Mucosa of stomach (tissue), 1 donor: Measurements from ENCODE around the gene GNAL.

ENCODE experiments used
- H3K27me3 ChIP-seq: one replicate; pipeline ENCODE4 v1.7.0; 2013; ENCODE audit warnings: mild to moderate bottlenecking, low read length; ENCODE audit not compliant: control insufficient read depth, insufficient read depth
- H3K36me3 ChIP-seq: one replicate; pipeline ENCODE4 v1.7.0; 2013; ENCODE audit warnings: low read length; ENCODE audit not compliant: control insufficient read depth, insufficient read depth
- H3K4me1 ChIP-seq: one replicate; pipeline ENCODE4 v1.7.0; 2013; ENCODE audit warnings: mild to moderate bottlenecking, low read length; ENCODE audit not compliant: control insufficient read depth, insufficient read depth
- H3K4me3 ChIP-seq: one replicate; pipeline ENCODE4 v1.7.0; 2013; ENCODE audit warnings: low read length
- H3K9ac ChIP-seq: one replicate; pipeline ENCODE4 v1.7.0; 2013; ENCODE audit warnings: mild to moderate bottlenecking, low read length, moderate library complexity
- H3K9me3 ChIP-seq: one replicate; pipeline ENCODE4 v1.7.0; 2013; ENCODE audit warnings: mild to moderate bottlenecking, low read length, moderate library complexity; ENCODE audit not compliant: control insufficient read depth
- donor health status: Pancreatic carcinoma.

GNAL gene

GRCh38 chr18:11783716-11784331 is 94.8 kb downstream of the GNAL start:
- no peak overlapping the region for H3K9ac ChIP-seq
- H3K9me3 ChIP-seq: no peaks in the 10 kb centered on the region

GRCh38 chr18:11784674-11785304 is 95.7 kb downstream of the GNAL start:
- Histone ChIP-seq H3K4me1 (no peaks in the 10 kb centered on the region), H3K9ac (no peak overlapping the region), H3K27me3 (no peaks in the 10 kb centered on the region), H3K9me3 (no peaks in the 10 kb centered on the region), H3K36me3 (no peaks in the 10 kb centered on the region), H3K4me3 (no peak overlapping the region)

More at GRCh38 chr18:11783716-11784331, 94.8 kb downstream of the GNAL start:
- H3K4me3 ChIP-seq: no peak overlapping the region
- H3K36me3 ChIP-seq: no peaks in the 10 kb centered on the region
- H3K4me1 ChIP-seq: no peaks in the 10 kb centered on the region
- H3K27me3 ChIP-seq: no peaks in the 10 kb centered on the region

- Histone ChIP-seq H3K27me3 (no peaks in the 10 kb centered on the region), H3K4me3 (no peak overlapping the region), H3K9ac (no peak overlapping the region), H3K36me3 (no peaks in the 10 kb centered on the region), H3K4me1 (no peaks in the 10 kb centered on the region), H3K9me3 (no peaks in the 10 kb centered on the region)
Measured at GRCh38 chr18:11785444-11786055, 96.5 kb downstream of the GNAL start.

- no peaks in the 10 kb centered on the region for H3K9me3 ChIP-seq
- no peaks in the 10 kb centered on the region for H3K36me3 ChIP-seq
- no peak overlapping the region for H3K4me3 ChIP-seq
- no peaks in the 10 kb centered on the region for H3K4me1 ChIP-seq
- no peak overlapping the region for H3K9ac ChIP-seq
- no peaks in the 10 kb centered on the region for H3K27me3 ChIP-seq
Measured at GRCh38 chr18:11789716-11790510, 100.8 kb downstream of the GNAL start.

- Histone ChIP-seq H3K27me3 (no peaks in the 10 kb centered on the region), H3K9me3 (no peaks in the 10 kb centered on the region), H3K9ac (no peak overlapping the region), H3K4me1 (no peaks in the 10 kb centered on the region), H3K4me3 (no peak overlapping the region), H3K36me3 (no peaks in the 10 kb centered on the region)
Measured at GRCh38 chr18:11791131-11791530, 102.1 kb downstream of the GNAL start.

GRCh38 chr18:11792632-11793031 is 103.6 kb downstream of the GNAL start:
- H3K36me3 ChIP-seq: no peaks in the 10 kb centered on the region
- H3K9me3 ChIP-seq: no peaks in the 10 kb centered on the region

GRCh38 chr18:11794195-11794594 is 105.1 kb downstream of the GNAL start:
- Histone ChIP-seq H3K9ac (no peak overlapping the region), H3K9me3 (no peaks in the 10 kb centered on the region), H3K36me3 (no peaks in the 10 kb centered on the region), H3K27me3 (no peaks in the 10 kb centered on the region), H3K4me1 (no peaks in the 10 kb centered on the region), H3K4me3 (no peak overlapping the region)

More at GRCh38 chr18:11792632-11793031, 103.6 kb downstream of the GNAL start:
- Histone ChIP-seq H3K4me3 (no peak overlapping the region), H3K27me3 (no peaks in the 10 kb centered on the region), H3K4me1 (no peaks in the 10 kb centered on the region), H3K9ac (no peak overlapping the region)

- Histone ChIP-seq H3K4me3 (no peak overlapping the region), H3K9ac (no peak overlapping the region), H3K4me1 (no peaks in the 10 kb centered on the region), H3K27me3 (no peaks in the 10 kb centered on the region), H3K9me3 (no peaks in the 10 kb centered on the region), H3K36me3 (no peaks in the 10 kb centered on the region)
Measured at GRCh38 chr18:11795916-11796315, 106.9 kb downstream of the GNAL start.

- Histone ChIP-seq H3K9ac (no peak overlapping the region), H3K4me3 (no peak overlapping the region), H3K4me1 (no peaks in the 10 kb centered on the region), H3K36me3 (no peaks in the 10 kb centered on the region), H3K27me3 (no peaks in the 10 kb centered on the region), H3K9me3 (no peaks in the 10 kb centered on the region)
Measured at GRCh38 chr18:11798271-11798670, 109.2 kb downstream of the GNAL start.

- Histone ChIP-seq H3K27me3 (no peaks in the 10 kb centered on the region), H3K9me3 (no peaks in the 10 kb centered on the region), H3K36me3 (no peaks in the 10 kb centered on the region), H3K4me3 (no peak overlapping the region), H3K4me1 (no peaks in the 10 kb centered on the region), H3K9ac (no peak overlapping the region)
Measured at GRCh38 chr18:11799066-11799465, 110.0 kb downstream of the GNAL start.

- H3K4me1 ChIP-seq: no peaks in the 10 kb centered on the region
- H3K4me3 ChIP-seq: no peak overlapping the region
- H3K27me3 ChIP-seq: no peaks in the 10 kb centered on the region
- H3K9ac ChIP-seq: no peak overlapping the region
- H3K36me3 ChIP-seq: no peaks in the 10 kb centered on the region
- no peaks in the 10 kb centered on the region for H3K9me3 ChIP-seq
Measured at GRCh38 chr18:11800566-11801334, 111.7 kb downstream of the GNAL start.
